Measurements from ENCODE around the gene DIP2B.
"Not testable (repeated sequence)": the region's sequence is repeated elsewhere in the genome, so short reads cannot be mapped to it uniquely, and the experiment has no call there.

DIP2B gene

GRCh38 chr12:50550530-50551223, 45.9 kb downstream of the DIP2B start:
- no peak for DNase-seq

- no peak for DNase-seq
These were observed 47.1 kb downstream of the DIP2B start for GRCh38 chr12:50551866-50552265.

GRCh38 chr12:50554651-50555050, 49.9 kb downstream of the DIP2B start:
- DNase-seq: no peak

- no peak for DNase-seq
These were observed 50.7 kb downstream of the DIP2B start for GRCh38 chr12:50555471-50555885.

GRCh38 chr12:50556273-50556672, 51.5 kb downstream of the DIP2B start:
- DNase-seq: no peak

- DNase-seq: not testable (repeated sequence)
These were observed 52.0 kb downstream of the DIP2B start for GRCh38 chr12:50556796-50557195.

- no peak for DNase-seq
These were observed 52.6 kb downstream of the DIP2B start for GRCh38 chr12:50557421-50557820.

GRCh38 chr12:50558970-50559369, 54.2 kb downstream of the DIP2B start:
- no peak for DNase-seq

GRCh38 chr12:50562520-50563433, 58.0 kb downstream of the DIP2B start:
- DNase-seq: no peak

GRCh38 chr12:50563434-50563787, 58.6 kb downstream of the DIP2B start:
- no peak for DNase-seq

GRCh38 chr12:50564237-50564947, 59.6 kb downstream of the DIP2B start:
- DNase-seq: no peak

GRCh38 chr12:50564948-50565297, 60.1 kb downstream of the DIP2B start:
- DNase-seq: no peak

- no peak for DNase-seq
These were observed 61.3 kb downstream of the DIP2B start for GRCh38 chr12:50566066-50566465.

GRCh38 chr12:50567926-50568325, 63.1 kb downstream of the DIP2B start:
- no peak for DNase-seq

- DNase-seq: no peak
These were observed 63.7 kb downstream of the DIP2B start for GRCh38 chr12:50568338-50569091.

GRCh38 chr12:50569321-50569720, 64.5 kb downstream of the DIP2B start:
- no peak for DNase-seq

- no peak for DNase-seq
These were observed 65.1 kb downstream of the DIP2B start for GRCh38 chr12:50569876-50570275.

GRCh38 chr12:50571786-50572185, 67.0 kb downstream of the DIP2B start:
- DNase-seq: no peak

GRCh38 chr12:50572287-50572686, 67.5 kb downstream of the DIP2B start:
- DNase-seq: no peak

GRCh38 chr12:50572760-50573159, 68.0 kb downstream of the DIP2B start:
- DNase-seq: no peak

GRCh38 chr12:50573271-50573670, 68.5 kb downstream of the DIP2B start:
- no peak for DNase-seq

- no peak for DNase-seq
These were observed 70.0 kb downstream of the DIP2B start for GRCh38 chr12:50574601-50575348.
